Stomach (tissue), 9 donors: ENCODE data around the gene PLCH2. TPM values are rescaled to one million over a fixed set of nuclear protein-coding genes. Genes with fewer than 3 reads are reported as not detected.
A peak's percentile ranks its signal among the peaks of the same experiment; 100 is the strongest.

Experiments
- DNase-seq, 2 donors: peaks; one replicate each; pipeline versions ENCODE4 v3.0.0 to v3.0.0-alpha.2; 2013 to 2019
- H3K27ac ChIP-seq, 5 donors: fragments of 200-600 bp in 4 of 5; sonication (generic) in 4 of 5; one replicate each; pipeline ENCODE4 v1.5.1; 2013 to 2019; ENCODE audit warnings: mild to moderate bottlenecking in 1 of 5, moderate library complexity in 1 of 5
- H3K27me3 ChIP-seq, 3 donors: fragments of 200-600 bp; sonication (generic); one replicate each; pipeline ENCODE4 v1.5.1; 2017 to 2019; ENCODE audit warnings: mixed run types in 1 of 3
- H3K36me3 ChIP-seq, 4 donors: fragments of 200-600 bp; sonication (generic); 1 replicate in 3 of 4; 2 replicates in 1 of 4; pipeline ENCODE4 v1.5.1; 2016 to 2019
- H3K4me1 ChIP-seq, 4 donors: fragments of 200-600 bp; sonication (generic); one replicate each; pipeline ENCODE4 v1.5.1; 2016 to 2019
- H3K4me3 ChIP-seq, 4 donors: fragments of 200-600 bp; sonication (generic) in 3 of 4; one replicate each; pipeline ENCODE4 v1.5.1; 2016 to 2019; ENCODE audit warnings: mild to moderate bottlenecking in 1 of 4
- H3K9me3 ChIP-seq, 4 donors: fragments of 200-600 bp; sonication (generic); one replicate each; pipeline ENCODE4 v1.5.1; 2016 to 2019
- EP300 ChIP-seq: sonication (generic); formaldehyde crosslinking; IDR thresholded peaks from one replicate; pipeline ENCODE4 v1.6.1; 2017; ENCODE audit warnings: antibody characterized with exemption
- POLR2A ChIP-seq, 4 donors: fragments of 450-650 bp; IDR thresholded peaks; one replicate each; pipeline ENCODE4 v1.6.1; 2016; ENCODE audit warnings: antibody characterized with exemption in 4 of 4, control low read depth in 2 of 4, mild to moderate bottlenecking in 1 of 4, moderate library complexity in 1 of 4
- POLR2AphosphoS5 ChIP-seq, 3 donors: sonication (generic); formaldehyde crosslinking; IDR thresholded peaks; one replicate each; pipeline ENCODE4 v1.6.1; 2016; ENCODE audit warnings: antibody characterized with exemption in 3 of 3
- WGBS, 5 donors: extraction: QIAGEN DNeasy Blood & Tissue Kit in 3 of 5; methylation state at CpG; one replicate each; pipeline versions ENCODE4 v1.1.5 to v1.1.7; 2013 to 2018; 5-methylcytosine and 5-hydroxymethylcytosine counted together
- intact Hi-C: fragments of 100-400 bp; cut with DNase I; formaldehyde crosslinking; loops from one replicate; pipeline ENCODE4 v1.15.1; 2023; ENCODE audit warnings: low total_unique reads
- polyA plus RNA-seq, 3 donors: library from polyadenylated mRNA; stranded (reverse); fragments of 200-250 nt; gene quantifications; one replicate each; pipeline ENCODE4 v1.2.3, GENCODE V29; 2013
- total RNA-seq, 5 donors: library from RNA; depleted of rRNA; stranded (reverse); fragments of >200 nt; gene quantifications; one replicate each; pipeline versions ENCODE4 v1.1.0 to v1.2.3, GENCODE V29; 2014 to 2016
- TF ChIP-seq, protein P1 (sequence below), 7 experiments: fragments of 450-650 bp in 4 of 7; fragments of 200-600 bp in 3 of 7; sonication (generic) in 3 of 7; IDR thresholded peaks; one replicate each; pipeline ENCODE4 v1.5.1; 2016 to 2019; ENCODE audit warnings: antibody characterized with exemption in 7 of 7, control low read depth in 2 of 7, mild to moderate bottlenecking in 1 of 7
- donor health status: healthy with polysubstance abuse.
- donor health status: Bipolar disorder and iron deficiency.
- donor health status: healthy.

The PLCH2 gene
- total and polyA plus RNA-seq, 8 donors = 0.55 to 24.9 (median 1.0) TPM; not detected in 2

DNA sequence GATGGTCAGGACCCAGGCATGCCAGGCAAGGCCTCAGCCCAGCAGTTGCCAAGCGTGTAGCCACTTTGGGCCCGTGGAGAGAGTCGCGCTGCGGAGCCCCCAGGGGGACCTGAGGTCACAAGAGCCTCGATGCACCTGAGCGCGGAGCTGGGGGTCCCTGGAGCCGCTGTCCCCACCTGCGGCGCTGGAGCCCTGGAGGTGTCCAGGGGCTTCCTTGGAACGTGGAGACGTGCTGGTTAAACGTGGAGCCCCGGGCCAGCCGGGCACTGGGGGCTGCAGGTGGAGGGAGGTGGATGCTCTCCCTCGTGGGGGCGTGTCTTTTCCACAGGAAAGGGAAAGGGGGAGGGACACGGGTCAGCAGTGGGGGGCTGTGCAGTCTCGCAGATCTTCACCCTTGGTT, 3.1 kb downstream of the PLCH2 start:
- Histone ChIP-seq H3K4me3 (no peak overlapping the region), H3K9me3 (no peaks in the 10 kb centered on the region), H3K27me3 (peaks cover 0 to 35% (median 0%) of the 10 kb centered on the region in 3 donors), H3K36me3 (no peaks in the 10 kb centered on the region), H3K27ac (no peak overlapping the region), H3K4me1 (peaks cover 0 to 28% (median 15%) of the 10 kb centered on the region in 4 donors)
- WGBS, 5 donors = 73 to 84% (median 82%) methylated on average over 14 to 20 of the region's 20 CpGs
- intact Hi-C loops = no loop called here
- TF ChIP-seq POLR2AphosphoS5 (IDR thresholded peaks at IDR 0.05) (no peak), POLR2A (IDR thresholded peaks at IDR 0.05) (no peak), EP300 (no peak)
- TF ChIP-seq, protein P1, sequence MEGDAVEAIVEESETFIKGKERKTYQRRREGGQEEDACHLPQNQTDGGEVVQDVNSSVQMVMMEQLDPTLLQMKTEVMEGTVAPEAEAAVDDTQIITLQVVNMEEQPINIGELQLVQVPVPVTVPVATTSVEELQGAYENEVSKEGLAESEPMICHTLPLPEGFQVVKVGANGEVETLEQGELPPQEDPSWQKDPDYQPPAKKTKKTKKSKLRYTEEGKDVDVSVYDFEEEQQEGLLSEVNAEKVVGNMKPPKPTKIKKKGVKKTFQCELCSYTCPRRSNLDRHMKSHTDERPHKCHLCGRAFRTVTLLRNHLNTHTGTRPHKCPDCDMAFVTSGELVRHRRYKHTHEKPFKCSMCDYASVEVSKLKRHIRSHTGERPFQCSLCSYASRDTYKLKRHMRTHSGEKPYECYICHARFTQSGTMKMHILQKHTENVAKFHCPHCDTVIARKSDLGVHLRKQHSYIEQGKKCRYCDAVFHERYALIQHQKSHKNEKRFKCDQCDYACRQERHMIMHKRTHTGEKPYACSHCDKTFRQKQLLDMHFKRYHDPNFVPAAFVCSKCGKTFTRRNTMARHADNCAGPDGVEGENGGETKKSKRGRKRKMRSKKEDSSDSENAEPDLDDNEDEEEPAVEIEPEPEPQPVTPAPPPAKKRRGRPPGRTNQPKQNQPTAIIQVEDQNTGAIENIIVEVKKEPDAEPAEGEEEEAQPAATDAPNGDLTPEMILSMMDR (IDR thresholded peaks at IDR 0.05) = no peak
- DNase-seq = no peak

- no peak for TF ChIP-seq EP300
- no peak for TF ChIP-seq POLR2AphosphoS5 (IDR thresholded peaks at IDR 0.05)
- TF ChIP-seq, protein P1 (IDR thresholded peaks at IDR 0.05) = no peak
- no peak for TF ChIP-seq POLR2A (IDR thresholded peaks at IDR 0.05)
- Histone ChIP-seq H3K27me3 (peaks cover 0 to 30% (median 0%) of the 10 kb centered on the region in 3 donors), H3K27ac (no peak overlapping the region), H3K4me3 (no peak overlapping the region), H3K4me1 (peaks cover 0 to 28% (median 15%) of the 10 kb centered on the region in 4 donors), H3K36me3 (no peaks in the 10 kb centered on the region), H3K9me3 (no peaks in the 10 kb centered on the region)
- no peak for DNase-seq
- intact Hi-C loops = no loop called here
- 80 to 91% (median 86%) methylated on average over 19 to 28 of the region's 28 CpGs for WGBS, 5 donors
Observed at GRCh38 chr1:2479618-2480017, 3.5 kb downstream of the PLCH2 start.

DNA sequence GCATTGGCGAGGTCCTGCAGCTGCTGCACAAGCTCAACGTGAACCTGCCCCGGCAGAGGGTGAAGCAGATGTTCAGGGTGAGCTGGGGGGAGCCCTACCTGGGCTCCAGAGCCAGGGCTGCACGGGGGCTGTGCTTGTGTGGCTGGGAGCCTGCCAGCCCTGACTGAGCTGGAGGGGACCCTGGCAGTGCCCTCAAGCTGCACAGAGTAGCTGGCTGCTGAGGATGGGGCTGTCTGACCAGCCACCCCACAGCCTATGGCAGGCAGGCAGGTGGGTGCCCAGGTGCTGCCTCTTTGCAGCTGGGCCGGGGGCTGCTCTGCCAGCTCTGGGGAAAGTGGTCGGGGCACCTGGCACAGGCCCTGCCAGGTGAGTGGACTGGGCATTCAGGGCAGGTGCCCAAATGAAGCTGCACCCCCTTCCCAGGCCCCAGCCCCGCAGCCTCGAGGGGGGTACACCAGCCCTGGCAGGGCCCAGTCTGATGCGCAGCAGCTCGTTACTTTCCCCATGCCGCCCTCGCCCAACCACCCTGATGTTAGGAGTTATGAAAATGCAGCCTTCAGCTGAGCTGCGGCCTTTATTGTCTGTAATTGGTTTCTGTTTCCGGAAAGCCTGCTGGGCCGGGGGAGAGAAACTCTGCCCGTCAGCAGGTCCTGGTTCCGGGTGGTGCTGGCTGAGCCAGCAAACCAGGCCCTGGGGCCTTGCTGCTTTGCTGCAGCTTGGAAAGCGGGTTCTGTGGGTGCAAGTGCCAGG, 4.3 kb downstream of the PLCH2 start:
- no peak for DNase-seq
- intact Hi-C loops = no loop called here
- H3K4me1 ChIP-seq = peaks cover 0 to 28% (median 14%) of the 10 kb centered on the region in 4 donors
- TF ChIP-seq POLR2A (IDR thresholded peaks at IDR 0.05) = no peak
- TF ChIP-seq EP300 = no peak
- TF ChIP-seq POLR2AphosphoS5 (IDR thresholded peaks at IDR 0.05) = no peak
- TF ChIP-seq, protein P1 (IDR thresholded peaks at IDR 0.05) = no peak
- no peak overlapping the region for H3K4me3 ChIP-seq
- H3K36me3 ChIP-seq = no peaks in the 10 kb centered on the region
- 68 to 77% (median 73%) methylated on average over 15 to 18 of the region's 18 CpGs for WGBS, 5 donors
- no peaks in the 10 kb centered on the region for H3K9me3 ChIP-seq
- H3K27ac ChIP-seq = no peak overlapping the region
- peaks cover 0 to 24% (median 0%) of the 10 kb centered on the region in 3 donors for H3K27me3 ChIP-seq

- WGBS, 5 donors = 59 to 78% (median 69%) methylated on average over 11 to 12 of the region's 12 CpGs
- intact Hi-C loops = no loop called here
- H3K4me3 ChIP-seq = no peak overlapping the region
- no peaks in the 10 kb centered on the region for H3K9me3 ChIP-seq
- TF ChIP-seq, protein P1 (IDR thresholded peaks at IDR 0.05) = no peak
- TF ChIP-seq POLR2A (IDR thresholded peaks at IDR 0.05) (no peak), POLR2AphosphoS5 (IDR thresholded peaks at IDR 0.05) (no peak), EP300 (no peak)
- no peak overlapping the region for H3K27ac ChIP-seq
- H3K36me3 ChIP-seq = no peaks in the 10 kb centered on the region
- DNase-seq = peak; percentile 48 to 60
- H3K27me3 ChIP-seq = peaks cover 0 to 23% (median 0%) of the 10 kb centered on the region in 3 donors
- peaks cover 0 to 28% (median 14%) of the 10 kb centered on the region in 4 donors for H3K4me1 ChIP-seq
Observed at GRCh38 chr1:2480986-2481364, 4.9 kb downstream of the PLCH2 start.
